NOMO-1 (cell line): Measurements from ENCODE around the gene ARFGAP1.
A peak's percentile ranks its signal among the peaks of the same experiment; 100 is the strongest.
"Not testable (repeated sequence)": the region's sequence is repeated elsewhere in the genome, so short reads cannot be mapped to it uniquely, and the experiment has no call there.

Experiments
- DNase-seq, 2 experiments: peaks; one replicate each; lab custom pipeline; 2025; ENCODE audit not compliant: unreplicated experiment in 2 of 2; lab: John Stamatoyannopoulos, UW

ARFGAP1 gene

DNA sequence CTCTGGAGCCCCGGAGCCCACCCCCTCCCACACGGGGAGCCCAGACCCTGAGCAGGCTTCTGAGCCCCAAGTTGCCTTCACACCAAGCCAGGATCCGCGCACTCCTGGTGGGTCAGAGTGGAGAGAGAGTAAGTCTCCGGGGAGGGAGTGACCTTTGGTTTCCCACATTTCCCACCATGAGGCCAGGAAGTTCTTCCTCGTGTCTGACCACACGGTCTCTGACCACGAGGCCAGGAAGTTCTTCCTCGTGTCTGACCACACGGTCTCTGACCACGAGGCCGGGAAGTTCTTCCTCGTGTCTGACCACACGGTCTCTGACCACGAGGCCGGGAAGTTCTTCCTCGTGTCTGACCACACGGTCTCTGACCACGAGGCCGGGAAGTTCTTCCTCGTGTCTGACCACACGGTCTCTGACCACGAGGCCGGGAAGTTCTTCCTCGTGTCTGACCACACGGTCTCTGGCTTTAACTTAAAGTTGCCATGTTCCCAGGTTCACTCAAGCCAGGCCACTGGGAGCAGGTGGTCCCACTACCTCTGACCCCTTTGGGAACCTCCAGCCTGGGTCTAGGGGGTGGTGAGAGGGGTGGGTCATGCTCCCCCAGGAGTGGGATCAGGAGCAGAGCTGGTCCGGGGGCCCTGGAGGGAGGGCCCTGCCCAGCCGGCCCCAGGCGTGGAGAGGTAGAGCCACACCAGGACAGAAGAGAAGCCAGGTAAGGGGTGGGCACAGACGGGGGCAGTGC, 33.5 kb downstream of the ARFGAP1 start:
- DNase-seq, result not testable (repeated sequence)

DNA sequence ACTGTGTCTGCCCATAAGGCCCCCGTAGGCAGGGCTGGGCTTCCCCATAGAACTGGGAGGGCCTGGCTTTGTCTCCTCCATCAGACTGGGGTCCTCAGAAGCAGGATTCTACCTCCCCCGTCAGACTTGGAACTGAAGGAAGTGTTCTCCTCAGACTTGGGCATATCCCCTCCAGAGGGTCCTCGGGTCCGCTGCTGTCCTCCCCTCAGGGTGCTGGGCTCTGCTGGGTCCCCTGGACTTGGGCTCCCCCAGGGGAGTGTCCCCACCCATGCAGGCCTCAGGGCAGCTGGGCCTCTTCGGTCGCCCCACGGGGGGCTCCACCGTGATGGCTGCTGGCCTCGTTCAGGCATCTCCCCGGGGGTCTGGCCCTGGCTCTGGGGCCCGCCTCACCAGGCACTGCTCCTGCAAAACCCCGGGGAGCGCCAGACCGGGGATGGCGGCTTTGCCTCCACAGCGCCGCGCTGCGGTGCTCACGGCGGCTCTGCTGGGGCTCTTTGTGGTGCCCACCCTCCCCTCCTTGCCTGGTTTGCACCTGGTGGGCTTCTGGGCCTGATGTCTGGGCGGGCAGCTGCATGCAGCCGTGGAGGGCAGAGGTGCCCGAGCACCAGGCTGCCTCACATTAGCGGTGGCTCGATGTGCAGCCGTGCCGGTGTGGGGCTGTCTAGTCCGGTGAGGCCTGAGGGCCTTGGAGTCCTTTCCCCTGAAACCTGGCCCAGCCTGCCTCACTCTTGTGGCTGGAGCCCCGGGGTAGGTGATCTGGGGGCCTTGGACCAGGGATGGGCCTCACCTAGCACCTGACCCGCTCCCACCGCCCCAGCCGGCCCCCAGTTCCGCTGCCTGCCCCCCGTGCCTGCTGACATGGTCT, 34.3 kb downstream of the ARFGAP1 start:
- no peak for DNase-seq

DNA sequence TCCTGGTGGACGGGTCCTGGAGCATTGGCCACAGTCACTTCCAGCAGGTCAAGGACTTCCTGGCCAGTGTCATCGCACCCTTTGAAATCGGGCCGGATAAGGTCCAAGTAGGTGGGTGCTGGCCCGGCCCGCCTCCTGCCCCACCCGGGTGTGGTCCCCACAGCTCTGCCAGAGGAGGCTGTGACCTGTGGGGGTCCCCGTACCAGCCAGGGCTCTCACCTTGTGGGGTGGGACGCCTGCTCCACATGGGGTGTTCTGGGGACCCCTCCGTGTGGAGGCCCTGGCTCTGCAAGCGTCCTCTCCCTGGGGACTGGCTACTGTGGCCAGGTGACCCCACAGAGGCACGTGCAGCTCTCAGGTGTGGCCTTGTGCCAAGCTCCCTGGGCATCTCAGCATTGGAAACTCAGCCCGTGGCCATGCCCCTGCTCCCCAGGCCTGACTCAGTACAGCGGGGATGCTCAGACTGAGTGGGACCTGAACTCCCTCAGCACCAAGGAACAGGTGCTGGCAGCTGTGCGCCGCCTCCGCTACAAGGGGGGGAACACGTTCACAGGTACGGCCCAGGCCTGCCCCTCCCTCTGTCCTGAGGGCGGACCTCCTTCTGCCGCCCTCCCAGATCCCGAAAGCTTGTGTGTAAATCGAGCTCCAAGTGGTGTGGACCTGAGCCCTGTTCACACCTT, 35.1 kb downstream of the ARFGAP1 start:
- no peak for DNase-seq

GRCh38 chr20:63308218-63308911, 35.8 kb downstream of the ARFGAP1 start:
- DNase-seq, result no peak

- DNase-seq, result peak; percentile 4 to 12
These were observed 36.9 kb downstream of the ARFGAP1 start for GRCh38 chr20:63309261-63310071.

DNA sequence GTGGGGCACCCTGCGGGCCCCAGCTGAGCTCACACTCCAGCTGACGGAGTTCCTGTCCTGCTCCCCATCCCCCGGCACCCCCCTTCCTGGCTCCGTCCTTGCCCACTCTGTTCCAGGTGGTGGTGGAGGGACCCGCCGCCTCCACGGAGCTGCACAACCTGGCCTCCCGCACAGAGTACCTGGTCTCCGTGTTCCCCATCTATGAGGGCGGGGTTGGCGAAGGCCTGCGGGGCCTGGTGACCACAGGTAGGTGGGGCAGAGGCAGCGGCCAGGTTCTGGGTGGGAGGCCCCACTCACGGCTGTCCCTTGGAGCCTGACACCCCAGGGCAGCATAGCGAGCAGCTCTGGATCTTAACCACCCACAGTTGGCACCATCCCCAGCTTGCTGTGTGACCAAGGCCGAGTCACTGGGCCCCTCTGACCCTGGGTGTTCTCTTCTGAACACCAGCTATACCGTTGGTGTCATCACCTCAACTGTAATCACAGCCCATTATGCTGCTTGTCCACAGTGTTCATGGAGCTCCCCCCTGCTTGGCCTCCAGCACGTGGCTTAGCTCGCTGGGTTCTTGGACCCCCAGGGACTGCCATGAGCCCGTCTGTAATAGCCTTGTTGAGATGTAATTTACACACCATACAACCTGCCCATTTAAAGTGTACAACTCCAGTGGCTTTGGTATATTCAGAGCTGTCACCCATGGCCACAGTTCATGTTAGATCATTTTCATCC, 37.8 kb downstream of the ARFGAP1 start:
- DNase-seq, result no peak

- no peak for DNase-seq
These were observed 38.7 kb downstream of the ARFGAP1 start for GRCh38 chr20:63311186-63311832.

GRCh38 chr20:63311833-63312243, 39.2 kb downstream of the ARFGAP1 start:
- no peak for DNase-seq

DNA sequence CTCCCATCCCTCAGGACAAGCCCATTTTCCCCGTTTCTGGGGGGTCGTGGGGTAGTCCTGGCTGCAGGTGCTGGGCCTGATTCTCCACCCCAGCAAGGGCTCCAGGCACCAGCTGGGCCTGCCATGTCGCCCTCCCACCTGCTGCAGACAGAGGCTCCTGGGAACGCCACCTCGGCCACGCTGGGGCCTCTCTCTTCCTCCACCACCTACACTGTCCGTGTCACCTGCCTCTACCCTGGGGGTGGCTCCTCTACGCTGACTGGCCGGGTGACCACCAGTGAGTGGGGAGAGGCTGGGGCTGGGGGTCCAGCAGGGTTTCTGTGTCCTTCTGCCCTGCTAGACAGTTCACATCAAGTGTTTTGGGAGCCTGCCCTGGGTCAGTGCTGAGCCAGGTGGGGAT, 39.7 kb downstream of the ARFGAP1 start:
- no peak for DNase-seq

DNA sequence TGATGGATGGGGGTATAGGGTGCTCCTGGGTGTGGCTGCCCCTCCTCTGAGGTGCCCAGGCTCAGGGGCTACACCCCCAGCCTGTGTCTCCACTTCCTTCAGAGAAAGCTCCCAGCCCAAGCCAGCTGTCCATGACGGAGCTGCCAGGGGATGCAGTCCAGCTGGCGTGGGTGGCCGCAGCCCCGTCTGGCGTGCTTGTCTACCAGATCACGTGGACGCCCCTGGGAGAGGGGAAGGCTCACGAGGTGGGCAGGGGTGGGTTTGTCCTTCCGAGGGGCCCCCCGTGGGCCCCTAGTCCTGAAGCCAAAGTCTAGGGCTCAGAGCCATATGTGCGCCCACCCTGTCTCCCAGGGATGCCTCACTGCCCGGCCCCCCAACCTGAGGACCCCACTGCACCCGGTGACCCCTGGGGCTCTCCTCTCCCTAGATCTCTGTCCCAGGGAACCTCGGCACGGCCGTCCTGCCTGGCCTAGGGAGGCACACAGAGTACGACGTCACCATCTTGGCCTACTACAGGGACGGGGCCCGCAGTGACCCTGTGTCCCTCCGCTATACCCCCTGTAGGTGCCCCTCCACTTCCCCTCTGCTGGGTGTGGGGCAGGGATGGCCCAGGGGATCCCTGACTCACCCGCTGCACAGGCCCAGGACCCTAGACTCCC, 40.2 kb downstream of the ARFGAP1 start:
- DNase-seq, result no peak

DNA sequence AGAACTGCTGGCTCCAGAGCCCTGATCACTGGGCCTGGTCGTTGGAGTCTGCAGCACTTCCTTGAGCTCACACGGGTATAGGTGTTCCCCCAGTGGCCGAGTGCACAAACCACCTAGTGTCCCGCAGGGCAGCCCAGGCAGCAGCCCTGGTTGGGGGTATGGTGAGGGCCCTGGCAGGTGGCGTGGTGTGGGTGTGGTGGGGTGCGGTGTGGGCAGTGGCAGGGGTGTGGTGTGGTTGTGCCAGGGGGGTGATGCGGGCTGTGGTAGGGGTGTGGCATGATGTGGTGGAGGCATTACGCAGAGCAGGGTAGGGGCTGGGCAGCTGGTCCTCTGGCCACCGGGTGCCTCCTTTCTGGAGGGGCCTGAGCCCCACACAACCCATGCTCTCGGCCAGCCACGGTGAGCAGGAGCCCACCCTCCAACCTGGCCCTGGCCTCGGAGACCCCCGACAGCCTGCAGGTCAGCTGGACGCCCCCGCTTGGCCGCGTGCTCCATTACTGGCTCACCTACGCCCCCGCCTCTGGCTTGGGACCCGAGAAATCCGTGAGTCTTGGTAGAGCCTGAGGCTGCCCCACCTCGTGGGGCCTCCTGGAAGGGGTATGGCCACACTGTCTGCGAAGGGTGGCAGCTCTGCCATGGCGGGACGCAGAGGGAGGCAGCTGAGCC, 40.9 kb downstream of the ARFGAP1 start:
- no peak for DNase-seq

- no peak for DNase-seq
These were observed 41.4 kb downstream of the ARFGAP1 start for GRCh38 chr20:63314015-63314471.

DNA sequence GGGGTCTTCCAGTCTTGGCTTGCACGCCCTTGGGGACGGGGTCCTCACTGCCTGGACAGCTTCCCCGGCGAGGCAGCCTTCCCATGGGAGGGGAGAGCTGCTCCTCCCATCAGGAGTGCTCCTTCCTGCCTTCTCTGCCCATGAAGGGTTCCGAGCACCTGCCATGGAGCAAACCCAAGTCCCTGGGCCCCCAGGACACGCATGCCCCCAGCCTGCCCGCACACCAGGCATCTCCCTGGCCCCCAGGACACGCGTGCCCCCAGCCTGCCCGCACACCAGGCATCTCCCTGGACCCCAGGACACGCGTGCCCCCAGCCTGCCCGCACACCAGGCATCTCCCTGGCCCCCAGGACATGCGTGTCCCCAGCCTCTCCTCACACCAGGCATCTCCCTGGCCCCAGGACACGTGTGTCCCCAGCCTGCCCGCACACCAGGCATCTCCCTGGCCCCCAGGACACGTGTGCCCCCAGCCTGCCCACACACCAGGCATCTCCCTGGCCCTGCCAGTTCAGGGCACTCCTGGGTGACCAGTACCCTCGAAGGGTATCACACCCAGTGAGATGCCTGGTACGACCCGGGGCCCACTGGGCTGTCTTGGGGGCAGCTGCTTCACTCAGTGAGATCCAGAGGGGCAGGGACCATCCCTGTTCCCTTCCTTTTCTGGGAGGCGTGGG, 42.1 kb downstream of the ARFGAP1 start:
- no peak for DNase-seq

DNA sequence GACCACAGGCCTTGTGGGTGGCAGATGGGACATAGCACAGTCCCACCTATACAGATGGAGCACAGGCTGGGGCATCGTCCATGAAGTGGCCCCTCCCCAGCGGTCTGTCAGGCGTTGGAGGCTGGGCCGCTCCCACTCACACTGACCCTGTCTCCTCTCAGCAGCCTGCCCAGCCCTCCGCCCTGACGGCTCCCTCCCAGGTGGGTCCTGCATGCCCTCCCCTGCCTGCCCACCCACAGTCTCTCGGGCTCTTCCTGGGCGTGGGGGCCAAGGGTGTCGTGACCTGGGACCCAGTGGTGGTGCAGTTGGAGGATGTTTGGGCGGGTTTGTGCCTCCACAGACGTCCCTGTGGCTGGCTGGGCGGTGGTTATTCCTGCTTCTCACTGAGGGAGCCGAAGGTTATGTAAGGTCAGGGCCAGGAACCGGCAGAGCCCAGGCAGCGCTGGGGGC, 42.7 kb downstream of the ARFGAP1 start:
- no peak for DNase-seq

- DNase-seq, result no peak
These were observed 43.3 kb downstream of the ARFGAP1 start for GRCh38 chr20:63315731-63316491.

DNA sequence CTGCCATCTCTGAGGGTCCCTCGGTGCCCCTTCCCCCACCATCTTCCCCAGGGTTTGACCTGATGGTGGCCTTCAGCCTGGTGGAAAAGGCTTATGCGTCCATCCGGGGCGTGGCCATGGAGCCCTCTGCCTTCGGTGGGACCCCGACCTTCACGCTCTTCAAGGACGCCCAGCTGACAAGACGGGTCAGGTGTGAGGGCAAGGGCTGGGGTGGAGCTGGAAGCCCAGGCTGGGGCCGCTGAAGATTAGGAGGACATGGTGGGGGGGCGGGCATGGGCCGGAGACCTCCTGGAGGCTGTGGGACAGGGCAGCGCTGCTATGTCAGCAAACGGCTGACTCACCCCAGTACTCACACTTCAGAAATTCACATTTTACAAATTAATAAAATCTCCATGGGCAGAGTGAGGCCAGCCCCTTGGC, 43.9 kb downstream of the ARFGAP1 start:
- DNase-seq, result no peak
